NCI-H748 (cell line): ENCODE results near the gene PKN3.
A peak's percentile ranks its signal among the peaks of the same experiment; 100 is the strongest.
"Not testable (repeated sequence)": the region's sequence is repeated elsewhere in the genome, so short reads cannot be mapped to it uniquely, and the experiment has no call there.

Source experiments
- DNase-seq: peaks from one replicate; lab custom pipeline; 2025; ENCODE audit not compliant: unreplicated experiment; lab: John Stamatoyannopoulos, UW

Gene PKN3

GRCh38 chr9:128690684-128691034 lies 11.6 kb upstream of the PKN3 start:
- DNase-seq: no peak

GRCh38 chr9:128693738-128694137 lies 8.6 kb upstream of the PKN3 start:
- not testable (repeated sequence) for DNase-seq

- no peak for DNase-seq
These were observed 8.0 kb upstream of the PKN3 start for GRCh38 chr9:128694344-128694743.

- DNase-seq: no peak
These were observed 5.2 kb upstream of the PKN3 start for GRCh38 chr9:128696923-128697707.

- not testable (repeated sequence) for DNase-seq
These were observed 3.1 kb upstream of the PKN3 start for GRCh38 chr9:128699096-128699795.

GRCh38 chr9:128701227-128701854 lies 962 bp upstream of the PKN3 start:
- DNase-seq: no peak

- DNase-seq: peak; percentile 68
These were observed 779 bp downstream of the PKN3 start for GRCh38 chr9:128702949-128703615.

- no peak for DNase-seq
These were observed 1.5 kb downstream of the PKN3 start for GRCh38 chr9:128703616-128704355.

- no peak for DNase-seq
These were observed 2.0 kb downstream of the PKN3 start for GRCh38 chr9:128704356-128704670.

- DNase-seq: no peak
These were observed 3.0 kb downstream of the PKN3 start for GRCh38 chr9:128705051-128705965.

GRCh38 chr9:128706045-128706444 lies 3.7 kb downstream of the PKN3 start:
- DNase-seq: no peak

- DNase-seq: no peak
These were observed 4.5 kb downstream of the PKN3 start for GRCh38 chr9:128706671-128707381.

- no peak for DNase-seq
These were observed 5.1 kb downstream of the PKN3 start for GRCh38 chr9:128707446-128707845.

GRCh38 chr9:128712451-128713410 lies 10.4 kb downstream of the PKN3 start:
- no peak for DNase-seq

- DNase-seq: no peak
These were observed 11.1 kb downstream of the PKN3 start for GRCh38 chr9:128713411-128713780.

GRCh38 chr9:128713941-128714573 lies 11.8 kb downstream of the PKN3 start:
- DNase-seq: no peak

- DNase-seq: no peak
These were observed 12.5 kb downstream of the PKN3 start for GRCh38 chr9:128714586-128715435.
